GM23248 (cell line): ENCODE data around the gene IP6K3.

Experiments used
- EZH2 ChIP-seq: fragments of 200-600 bp; sonication (generic); IDR thresholded peaks from 2 replicates; pipeline ENCODE4 v1.6.1; 2018; ENCODE audit warnings: antibody characterized with exemption, mild to moderate bottlenecking; ENCODE audit not compliant: insufficient read depth, poor library complexity, severe bottlenecking
- EZH2phosphoT487 ChIP-seq: fragments of 200-600 bp; sonication (generic); IDR thresholded peaks from 2 replicates; pipeline ENCODE4 v1.6.1; 2018; ENCODE audit warnings: antibody characterized with exemption, moderate library complexity, mild to moderate bottlenecking, low read depth; ENCODE audit not compliant: insufficient read depth

DNA sequence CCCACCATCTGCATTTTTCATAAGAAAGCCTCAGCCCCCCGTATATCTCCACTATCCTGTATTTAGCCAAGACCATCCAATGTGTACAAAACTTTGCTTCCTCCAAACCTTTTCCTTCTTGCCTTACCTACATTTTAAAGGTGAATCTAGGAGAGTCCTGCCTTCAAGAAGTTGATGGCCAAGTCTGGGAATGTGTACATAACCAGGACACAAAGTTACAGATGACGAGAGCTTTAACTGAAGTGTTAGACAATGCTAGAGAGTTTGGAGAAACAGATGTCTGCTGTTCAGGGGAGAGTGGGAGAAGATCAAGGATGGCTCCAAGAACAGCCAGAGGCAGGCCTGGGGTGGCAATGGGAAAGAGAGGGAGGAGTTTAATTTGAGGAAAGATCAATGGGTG is 32.9 kb downstream of the IP6K3 start:
- TF ChIP-seq EZH2, result no peak
- no peak for TF ChIP-seq EZH2phosphoT487
